KBM-7 (cell line): ENCODE results near the gene CCDC97.

Experiments
- DNase-seq: peaks from one replicate; pipeline ENCODE4 v3.0.0-alpha.2; 2015
- in situ Hi-C: fragments of 300-500 bp; cut with MboI; formaldehyde crosslinking; loops from 2 replicates; pipeline ENCODE4 v1.14.3; 2020; ENCODE audit warnings: low sequenced_read_pairs, low pct_unique_long_range_greater_than_20kb, mixed read lengths

The CCDC97 gene

DNA sequence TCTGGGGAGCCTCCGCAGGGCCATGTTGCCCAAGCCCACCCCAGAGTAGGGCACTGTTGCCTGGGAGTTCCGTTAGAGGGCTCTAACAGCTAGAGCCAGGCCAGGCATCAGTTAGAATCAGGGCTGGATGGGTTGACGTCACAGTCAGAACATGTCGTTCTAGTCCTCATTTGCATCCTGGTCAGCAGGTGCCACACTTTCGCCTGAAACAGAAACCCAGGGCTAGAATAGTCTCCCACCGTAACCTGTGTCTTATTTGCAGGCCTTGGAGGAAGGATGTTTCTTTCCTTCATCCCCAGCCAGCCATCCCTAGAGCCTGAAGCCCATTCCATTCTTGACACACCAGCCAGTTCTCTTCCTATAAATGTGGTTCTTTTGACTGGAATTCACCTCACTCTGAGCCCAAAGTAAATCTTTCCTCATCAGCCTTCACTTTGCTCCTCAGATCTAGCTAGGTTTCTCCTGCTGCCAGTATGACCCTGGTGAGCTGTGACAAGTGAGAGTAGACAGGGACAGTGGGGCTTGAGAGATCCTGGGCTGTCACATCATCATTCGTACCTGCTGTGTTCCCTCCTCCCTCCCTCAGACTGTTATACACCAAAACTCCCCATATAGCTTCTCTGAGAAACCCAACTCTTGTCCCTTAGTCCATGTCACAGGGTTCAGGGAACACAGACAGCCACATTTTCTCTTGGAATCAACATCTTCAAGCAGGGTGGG, 12.2 kb upstream of the CCDC97 start:
- in situ Hi-C loops: no loop called here
- DNase-seq: no peak

DNA sequence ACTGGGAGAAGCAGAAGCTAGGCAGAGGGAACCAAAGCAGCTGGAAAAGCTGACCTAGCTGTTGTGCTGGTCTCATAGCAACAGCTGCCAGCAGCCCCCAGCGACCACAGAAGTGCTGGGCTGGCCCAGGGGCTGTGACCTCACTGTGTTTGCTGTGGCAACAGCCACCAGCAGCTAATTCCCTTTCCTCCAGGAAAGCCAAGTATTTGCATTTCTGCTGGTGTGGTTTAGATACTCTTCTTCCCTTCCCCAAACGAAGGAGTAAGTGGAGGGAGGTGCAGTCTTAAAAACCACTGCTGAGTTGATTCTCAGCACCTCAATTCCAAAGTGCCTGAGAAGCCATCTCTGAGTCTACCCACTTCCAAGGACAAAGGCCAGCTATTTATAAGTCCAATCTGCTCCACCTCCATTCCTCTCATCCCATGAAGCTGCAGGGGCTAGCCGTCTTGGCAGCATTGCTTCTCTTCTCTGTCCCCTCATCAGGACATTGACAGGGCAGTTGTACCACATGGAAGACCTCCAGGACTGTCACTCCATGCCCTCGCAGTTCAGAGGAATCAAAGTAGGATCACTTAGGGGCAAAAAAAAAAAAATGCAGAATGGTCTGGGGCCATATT, 11.5 kb upstream of the CCDC97 start:
- in situ Hi-C loops: no loop called here
- peak; percentile 80 for DNase-seq

DNA sequence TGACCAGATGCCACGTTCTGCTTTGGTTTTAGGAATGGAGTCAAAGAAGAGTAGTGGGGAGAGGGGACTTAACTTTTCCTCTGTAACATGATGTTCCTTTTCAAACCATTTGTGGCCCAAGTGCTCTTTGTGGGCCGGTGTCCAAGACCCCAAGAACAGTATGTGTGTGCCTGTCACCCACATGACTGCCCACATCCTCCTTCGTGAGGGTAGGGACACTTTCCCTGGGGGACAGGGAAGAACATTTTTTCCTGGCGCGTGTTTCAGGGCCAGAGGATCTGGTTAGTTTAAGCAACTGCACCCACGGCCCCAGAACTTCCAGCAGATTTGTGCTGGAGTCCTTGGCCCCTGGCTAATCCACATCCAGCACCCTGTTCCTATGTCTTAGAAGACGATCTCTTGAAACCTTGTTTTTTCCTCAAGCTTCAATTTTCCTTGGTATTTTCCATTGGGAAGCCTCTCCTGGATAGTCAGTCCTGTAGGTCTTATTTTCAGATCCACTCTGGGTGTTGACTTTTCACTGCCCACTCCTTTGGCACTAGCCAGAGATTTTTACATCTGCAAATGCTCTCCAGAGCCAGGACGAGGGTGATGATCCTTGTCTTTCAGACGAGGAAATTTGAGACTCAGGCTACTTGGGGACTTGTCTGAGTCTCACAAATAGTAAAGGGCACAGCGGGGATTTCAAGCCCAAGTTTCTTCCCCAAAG, 10.8 kb upstream of the CCDC97 start:
- DNase-seq: no peak
- in situ Hi-C loops: no loop called here

DNA sequence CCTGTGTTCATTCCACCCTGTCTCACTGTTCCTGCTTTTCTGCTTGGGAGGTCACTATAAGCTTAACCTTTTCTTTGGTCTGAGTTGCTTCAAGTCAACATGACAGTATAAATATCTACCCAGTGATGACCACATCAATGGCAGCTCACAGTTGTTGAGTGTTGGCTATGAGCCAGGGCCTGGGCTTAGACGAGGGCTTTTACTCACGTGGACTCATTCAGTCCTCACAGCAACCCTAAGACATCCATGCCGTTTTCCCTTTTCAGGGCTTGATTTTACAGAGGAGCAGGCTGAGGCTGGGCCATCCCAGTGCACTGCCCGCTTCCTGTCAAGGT, 10.2 kb upstream of the CCDC97 start:
- in situ Hi-C loops: no loop called here

DNA sequence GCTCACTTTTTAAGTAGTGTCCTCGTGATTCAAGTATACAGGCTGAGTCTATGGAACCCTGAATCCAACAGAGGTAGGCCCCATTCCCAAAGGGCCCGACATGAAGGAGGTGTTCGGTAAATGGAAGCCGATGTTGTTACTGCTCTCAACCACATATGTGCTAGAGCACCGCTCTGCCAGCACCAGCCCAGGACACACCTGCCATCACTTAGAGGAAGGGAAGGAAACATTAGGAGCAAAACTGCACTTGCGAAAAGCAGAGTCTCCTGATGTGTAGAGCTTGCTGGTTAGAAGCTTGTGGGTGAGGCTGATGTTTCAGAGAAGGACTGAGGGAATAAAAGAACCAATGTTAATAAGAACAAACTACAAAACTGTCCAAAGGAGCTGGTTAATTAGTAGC, 9.4 kb upstream of the CCDC97 start:
- in situ Hi-C loops: no loop called here
- DNase-seq: no peak

More for the DNA sequence above, 10.2 kb upstream of the CCDC97 start:
- no peak for DNase-seq

DNA sequence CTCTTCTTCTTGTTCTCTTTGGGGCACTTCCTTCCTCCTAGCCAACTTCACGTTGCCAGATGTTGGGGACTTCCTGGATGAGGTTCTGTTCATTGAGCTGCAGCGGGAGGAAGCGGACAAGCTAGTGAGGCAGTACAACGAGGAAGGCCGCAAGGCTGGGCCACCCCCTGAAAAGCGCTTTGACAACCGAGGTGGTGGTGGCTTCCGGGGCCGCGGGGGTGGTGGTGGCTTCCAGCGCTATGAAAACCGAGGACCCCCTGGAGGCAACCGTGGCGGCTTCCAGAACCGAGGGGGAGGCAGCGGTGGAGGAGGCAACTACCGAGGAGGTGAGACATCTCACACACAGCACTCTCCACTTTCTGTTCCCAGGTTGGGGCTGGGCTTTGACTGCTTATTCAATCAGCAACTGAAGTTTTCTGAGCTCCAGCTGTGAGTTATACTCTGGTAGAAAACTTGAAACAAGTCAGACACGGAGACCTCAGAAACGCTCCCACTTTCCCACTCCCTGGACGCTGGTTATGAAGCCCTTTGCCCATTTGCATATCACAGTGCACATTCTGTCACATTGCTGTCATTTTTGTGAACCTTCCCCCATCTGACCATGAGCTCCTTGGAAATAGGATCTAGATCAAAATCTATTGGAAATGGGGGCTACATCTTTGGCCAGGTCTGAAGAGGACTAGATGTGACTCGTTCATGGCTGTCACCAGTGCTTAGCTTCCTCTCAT, 7.2 kb upstream of the CCDC97 start:
- peak; percentile 50 for DNase-seq
- in situ Hi-C loops: no loop called here

DNA sequence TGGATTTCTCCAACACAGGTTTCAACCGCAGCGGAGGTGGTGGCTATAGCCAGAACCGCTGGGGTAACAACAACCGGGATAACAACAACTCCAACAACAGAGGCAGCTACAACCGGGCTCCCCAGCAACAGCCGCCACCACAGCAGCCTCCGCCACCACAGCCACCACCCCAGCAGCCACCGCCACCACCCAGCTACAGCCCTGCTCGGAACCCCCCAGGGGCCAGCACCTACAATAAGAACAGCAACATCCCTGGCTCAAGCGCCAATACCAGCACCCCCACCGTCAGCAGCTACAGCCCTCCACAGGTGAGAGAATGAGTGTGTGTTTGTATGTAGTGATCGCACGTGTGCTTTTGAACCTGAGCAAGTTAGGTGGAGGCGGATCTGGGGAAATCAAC, 6.0 kb upstream of the CCDC97 start:
- in situ Hi-C loops: no loop called here
- no peak for DNase-seq

DNA sequence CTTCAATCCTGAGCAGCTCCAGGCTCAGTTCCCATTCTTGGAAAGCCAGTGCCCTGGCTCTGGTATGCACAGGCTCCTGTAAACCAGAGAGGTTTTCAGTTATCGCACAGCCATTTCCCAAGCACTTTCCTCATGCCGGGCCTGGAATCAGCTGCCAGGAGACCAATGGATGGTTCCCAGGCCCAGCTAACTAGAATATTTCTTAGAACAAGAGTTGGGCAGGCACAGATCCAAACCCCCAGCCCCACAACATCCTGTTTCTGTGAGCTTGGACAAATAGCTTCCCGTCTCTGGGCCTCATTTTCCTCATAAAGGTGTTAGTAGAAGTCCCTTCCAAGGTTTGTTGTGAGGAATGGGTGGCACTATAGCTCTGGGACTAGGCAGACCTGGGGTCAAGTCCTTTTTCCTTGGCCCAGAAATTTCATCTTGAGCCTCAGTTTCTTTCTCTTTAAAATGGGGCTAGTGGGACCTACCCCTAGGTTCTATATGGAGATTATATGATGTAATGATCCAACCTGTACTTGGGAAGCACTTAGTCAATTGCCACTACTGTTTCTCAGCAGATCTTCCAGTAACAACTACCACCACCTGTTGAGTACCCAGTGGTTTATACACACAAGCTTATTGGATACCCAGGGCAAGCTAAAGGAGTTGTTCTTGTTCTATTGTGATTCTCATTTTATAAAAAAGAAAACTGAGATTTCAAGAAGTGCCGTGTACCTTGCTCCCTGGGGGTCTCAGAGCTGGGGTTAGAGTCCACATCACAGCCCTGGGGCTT, 5.1 kb upstream of the CCDC97 start:
- in situ Hi-C loops: no loop called here
- no peak for DNase-seq

DNA sequence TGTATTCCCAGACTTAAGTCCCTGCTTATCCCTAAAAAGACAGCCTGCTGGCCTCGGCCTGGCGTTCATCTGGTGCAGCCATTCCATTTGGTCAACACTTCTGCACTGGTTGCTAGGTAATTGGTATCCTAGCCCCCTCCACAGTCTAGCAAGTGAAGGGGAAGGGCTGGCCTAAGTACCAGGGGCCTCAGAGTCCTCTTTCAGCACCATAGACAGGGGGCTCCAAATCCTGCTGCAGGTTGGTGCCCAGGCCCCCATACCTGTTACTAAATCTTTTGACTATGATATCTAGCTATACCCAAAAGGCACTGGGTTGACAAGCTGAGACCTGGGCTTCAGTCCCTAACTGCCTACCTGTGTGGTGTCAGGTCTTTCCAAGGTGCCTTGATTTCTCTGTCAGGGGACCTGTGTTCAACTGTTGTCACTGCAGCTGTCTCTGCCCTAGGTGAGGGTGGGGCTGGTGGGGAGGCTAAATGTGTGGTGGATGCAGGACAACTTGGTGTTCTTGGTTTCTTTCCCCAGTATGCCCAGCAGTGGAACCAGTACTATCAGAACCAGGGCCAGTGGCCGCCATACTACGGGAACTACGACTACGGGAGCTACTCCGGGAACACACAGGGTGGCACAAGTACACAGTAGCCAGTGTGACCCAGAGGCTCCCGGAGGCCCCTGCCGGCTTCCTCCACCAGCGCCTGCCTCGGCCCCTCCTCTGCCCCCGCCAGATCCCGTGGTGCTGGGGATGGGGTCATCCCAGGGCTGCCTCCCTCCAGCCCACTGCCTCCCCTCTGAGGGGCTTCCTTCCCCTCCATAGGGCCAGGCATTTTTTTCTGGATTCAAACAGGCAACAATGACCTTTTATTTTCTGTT, 3.8 kb upstream of the CCDC97 start:
- no peak for DNase-seq
- in situ Hi-C loops: no loop called here

DNA sequence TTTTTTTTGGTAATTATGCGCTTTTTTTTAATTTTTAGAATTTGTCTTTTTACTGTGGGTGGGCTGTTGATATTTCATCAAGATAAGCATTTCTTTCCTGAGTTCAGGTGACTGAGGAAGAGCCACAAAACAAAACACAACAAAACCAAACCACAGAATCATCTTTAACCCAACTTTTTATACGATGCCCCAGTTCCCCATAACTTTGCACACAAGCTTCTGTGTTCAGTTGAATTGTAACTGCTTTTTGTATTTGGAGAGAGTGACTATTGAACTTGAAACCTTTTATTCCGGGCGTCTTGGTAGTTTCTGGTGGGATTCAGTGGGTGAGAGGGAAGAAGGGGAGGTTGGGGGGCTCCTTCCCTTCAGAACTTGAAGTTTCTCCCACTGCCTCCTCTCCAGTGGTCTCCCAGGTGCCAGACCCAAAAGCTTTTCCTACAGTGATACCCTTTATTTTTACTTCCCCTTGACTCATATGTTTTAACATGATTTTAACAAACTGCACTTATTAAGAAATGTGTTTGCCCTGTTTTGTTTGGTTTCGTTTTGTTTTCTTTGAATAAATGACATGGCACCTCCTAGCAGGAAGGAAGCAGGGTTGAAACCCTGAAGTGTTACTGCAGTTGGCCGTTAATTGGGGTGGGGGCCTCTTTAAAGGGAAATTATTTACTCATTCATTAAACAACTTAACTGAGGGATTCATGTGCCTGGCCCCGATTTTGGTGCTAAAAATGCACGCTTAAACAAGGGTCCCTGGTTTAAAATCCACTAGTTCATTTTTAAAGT, 2.7 kb upstream of the CCDC97 start:
- DNase-seq: no peak
- in situ Hi-C loops: no loop called here

DNA sequence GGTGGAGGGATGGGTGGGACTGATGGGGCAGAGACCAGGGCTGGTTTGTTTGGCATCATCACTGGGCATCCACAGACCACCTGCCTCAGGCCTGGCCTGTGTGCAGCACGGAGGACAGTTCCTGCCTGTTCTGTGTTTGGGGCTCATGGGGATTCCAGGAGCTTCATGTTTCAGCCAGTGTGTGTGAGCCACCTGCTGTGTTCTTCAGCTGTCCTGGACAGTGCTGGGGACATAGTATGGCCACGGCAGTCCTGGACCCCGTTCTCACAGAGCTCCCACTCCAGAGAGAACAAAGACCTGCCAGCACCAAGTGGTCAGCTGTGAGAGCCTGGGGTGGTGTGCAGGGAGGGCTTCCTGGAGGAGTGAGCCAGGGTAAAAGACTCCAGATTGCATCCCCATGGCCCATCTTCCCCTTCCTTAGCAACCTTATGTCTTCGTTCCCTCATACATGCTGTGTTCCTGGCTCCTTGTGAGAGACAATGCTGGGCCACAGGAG, 2.0 kb upstream of the CCDC97 start:
- no peak for DNase-seq
- in situ Hi-C loops: no loop called here

DNA sequence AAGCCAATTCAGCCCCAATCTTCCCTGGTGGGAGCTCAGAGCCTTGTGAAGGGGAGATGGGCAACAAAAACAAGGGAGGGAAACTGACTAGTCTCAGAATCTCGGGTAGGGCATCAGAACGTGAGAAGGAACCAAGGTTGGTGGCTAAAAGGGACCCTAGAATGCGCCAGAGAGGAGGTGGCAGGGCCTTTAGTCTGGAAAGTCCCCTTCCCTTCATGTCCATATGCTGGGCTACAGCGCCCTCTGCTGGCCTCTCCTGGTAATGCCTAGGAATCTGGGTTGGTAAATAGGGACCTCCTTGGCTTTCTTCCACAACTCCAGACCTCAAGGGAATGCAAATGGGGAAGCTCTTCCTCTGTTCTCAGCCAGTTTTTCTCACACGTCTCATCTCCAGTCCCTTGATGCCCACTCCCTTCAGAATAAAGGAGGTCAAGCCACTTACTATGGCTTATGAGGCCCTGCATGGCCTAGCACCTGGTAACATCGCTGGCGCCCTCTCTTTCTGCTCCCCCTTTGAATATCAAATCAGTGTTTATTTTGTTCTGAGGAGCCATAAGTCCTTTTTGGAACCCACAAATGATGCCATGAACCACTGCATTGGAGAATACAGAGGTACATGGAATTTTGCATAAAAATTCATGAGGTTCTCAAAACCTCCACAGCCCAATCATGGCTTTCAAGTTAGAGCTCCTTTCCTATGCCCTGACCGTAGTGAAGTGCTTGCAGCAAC, 1.4 kb upstream of the CCDC97 start:
- in situ Hi-C loops: no loop called here
- DNase-seq: peak; percentile 91

DNA sequence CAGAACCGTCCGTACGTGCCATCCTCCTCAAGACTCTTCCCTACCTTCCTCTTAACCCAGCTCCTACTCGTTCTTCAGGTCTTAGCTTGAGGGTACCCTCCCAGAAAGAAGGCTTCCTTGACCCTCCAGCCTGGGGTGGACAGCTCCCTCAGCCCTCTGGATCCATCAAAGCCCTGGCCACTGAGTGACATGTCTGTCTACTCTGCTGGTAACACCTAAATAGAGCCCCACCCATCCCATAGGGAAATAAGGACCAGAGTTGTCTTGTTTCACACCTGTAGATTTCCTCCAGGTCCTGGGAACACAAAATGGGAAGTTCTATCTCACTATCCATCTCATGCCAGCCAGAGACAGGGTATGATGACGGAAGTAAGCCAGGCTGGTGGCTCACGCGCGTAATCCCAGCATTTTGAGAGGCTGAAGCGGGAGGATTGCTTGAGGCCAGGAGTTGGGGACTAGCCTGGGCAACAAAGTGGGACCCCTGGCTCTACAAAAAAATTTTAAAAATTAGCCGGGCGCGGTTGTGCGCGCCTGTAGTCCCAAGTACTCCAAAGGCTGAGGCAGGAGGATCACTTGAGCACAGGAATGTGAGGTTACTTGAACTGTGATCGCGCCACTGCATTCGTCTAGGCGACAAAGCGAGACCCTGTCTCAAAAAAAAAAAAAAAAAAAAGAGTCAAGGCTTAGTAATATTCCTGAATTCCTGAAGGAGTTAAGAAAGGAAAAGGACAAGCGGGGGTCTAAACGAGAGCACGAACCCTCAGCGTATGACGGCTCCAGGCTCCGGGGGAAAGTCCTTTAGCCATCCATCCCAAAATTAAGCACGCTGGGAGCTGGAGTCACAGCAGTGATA, 566 bp upstream of the CCDC97 start:
- in situ Hi-C loops: no loop called here
- no peak for DNase-seq

DNA sequence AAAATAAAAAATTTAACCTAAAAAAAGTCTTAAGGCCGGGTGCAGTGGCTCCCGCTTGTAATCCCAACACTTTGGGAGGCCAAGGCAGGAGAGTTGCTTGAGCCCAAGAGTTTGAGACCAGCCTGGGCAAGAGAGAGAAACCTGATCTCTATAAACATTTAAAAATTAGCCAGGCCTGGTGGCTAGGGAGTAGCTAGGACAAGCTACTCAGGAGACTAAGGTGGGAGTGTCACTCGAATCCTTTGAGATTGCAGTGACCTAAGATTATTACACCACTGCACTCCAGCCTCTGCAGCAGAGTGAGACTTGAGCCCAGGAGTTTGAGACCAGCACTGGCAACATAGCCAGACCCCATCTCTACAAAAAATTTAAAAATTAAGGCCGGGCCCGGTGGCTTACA, 1.1 kb downstream of the CCDC97 start:
- no peak for DNase-seq
- in situ Hi-C loops: no loop called here

DNA sequence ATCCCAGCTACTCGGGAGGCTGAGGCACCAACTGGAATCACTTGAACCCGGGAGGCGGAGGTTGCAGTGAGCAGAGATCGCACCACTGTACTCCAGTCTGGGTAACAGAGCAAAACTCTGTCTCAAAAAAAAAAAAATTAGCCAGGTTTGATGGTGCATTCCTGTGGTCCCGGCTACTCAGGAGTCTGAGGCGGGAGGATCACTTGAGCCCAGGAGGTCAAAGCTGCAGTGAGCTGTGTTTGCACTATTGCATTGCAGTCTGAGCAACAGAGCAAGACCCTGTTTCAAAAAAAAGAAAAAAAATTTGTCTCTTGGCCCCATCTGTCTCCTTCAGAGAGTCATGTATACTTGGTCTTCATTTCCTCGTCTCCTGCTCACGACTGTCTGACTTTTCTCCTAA, 1.6 kb downstream of the CCDC97 start:
- in situ Hi-C loops: no loop called here
- no peak for DNase-seq

DNA sequence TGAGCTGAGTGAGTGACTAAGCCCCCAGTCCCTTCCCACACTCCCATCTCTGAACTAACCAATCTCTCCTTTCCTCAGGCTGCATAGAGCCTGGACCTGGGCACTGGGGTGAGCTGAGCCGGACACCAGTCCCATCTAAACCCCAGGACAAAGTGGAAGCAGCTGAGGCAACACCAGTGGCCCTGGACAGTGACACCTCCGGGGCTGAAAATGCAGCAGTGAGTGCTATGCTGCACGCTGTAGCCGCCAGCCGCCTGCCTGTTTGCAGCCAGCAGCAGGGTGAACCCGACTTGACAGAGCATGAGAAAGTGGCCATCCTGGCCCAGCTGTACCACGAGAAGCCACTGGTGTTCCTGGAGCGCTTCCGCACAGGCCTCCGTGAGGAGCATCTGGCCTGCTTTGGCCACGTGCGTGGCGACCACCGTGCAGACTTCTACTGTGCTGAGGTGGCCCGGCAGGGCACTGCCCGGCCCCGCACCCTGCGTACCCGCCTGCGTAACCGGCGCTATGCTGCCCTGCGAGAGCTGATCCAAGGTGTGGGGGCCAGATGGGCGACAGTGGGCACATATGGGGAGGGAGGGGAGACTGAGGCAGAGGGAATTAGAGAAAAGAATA, 6.4 kb downstream of the CCDC97 start:
- in situ Hi-C loops: no loop called here
- no peak for DNase-seq
